Progenitor cell of endocrine pancreas (in vitro differentiated cells): ENCODE measurements around the gene FITM1. TPM values are rescaled to one million over a fixed set of nuclear protein-coding genes. Genes with fewer than 3 reads are reported as not detected.

Source experiments
- DNase-seq: peaks from one replicate; pipeline ENCODE4 v3.0.0; 2021; ENCODE audit warnings: low spot score; ENCODE audit not compliant: unreplicated experiment
- H3K27ac Mint-ChIP-seq: 2 replicates; pipeline ENCODE4 v1.8.0; 2021; ENCODE audit warnings: mild to moderate bottlenecking, moderate library complexity, mixed read lengths
- H3K27me3 Mint-ChIP-seq: 2 replicates; pipeline ENCODE4 v1.8.0; 2021; ENCODE audit warnings: mixed read lengths
- H3K36me3 Mint-ChIP-seq: 2 replicates; pipeline ENCODE4 v1.8.0; 2022; ENCODE audit warnings: mixed read lengths; ENCODE audit not compliant: insufficient read depth
- H3K4me1 Mint-ChIP-seq: 2 replicates; pipeline ENCODE4 v1.8.0; 2021; ENCODE audit warnings: low read depth, mixed read lengths
- H3K4me3 Mint-ChIP-seq: 2 replicates; pipeline ENCODE4 v1.8.0; 2021; ENCODE audit warnings: low read depth, mild to moderate bottlenecking, moderate library complexity, mixed read lengths
- H3K9me3 Mint-ChIP-seq: 2 replicates; pipeline ENCODE4 v1.8.0; 2021; ENCODE audit warnings: low read depth, mixed read lengths
- CTCF ChIP-seq: fragments of 200-600 bp; sonication (generic); IDR thresholded peaks from one replicate; pipeline ENCODE4 v1.5.0; 2021; ENCODE audit warnings: antibody characterized with exemption, mild to moderate bottlenecking; ENCODE audit not compliant: unreplicated experiment
- total RNA-seq: library from RNA; stranded (reverse); gene quantifications from 2 replicates; pipeline ENCODE4 v1.2.1, GENCODE V29; 2021

FITM1 gene
- total RNA-seq, 1 donor from 2014 or later: 1.9 TPM

GRCh38 chr14:24138396-24139271 is 8.2 kb downstream of the FITM1 start:
- DNase-seq: no peak
- Mint-ChIP-seq H3K36me3 (peaks cover 5% of the 10 kb centered on the region), H3K4me3 (peak overlapping the region; percentile 61), H3K27ac (no peak overlapping the region), H3K4me1 (peaks cover 28% of the 10 kb centered on the region), H3K27me3 (no peaks in the 10 kb centered on the region), H3K9me3 (no peaks in the 10 kb centered on the region)
- TF ChIP-seq CTCF: no peak

- H3K9me3 Mint-ChIP-seq: no peaks in the 10 kb centered on the region
- TF ChIP-seq CTCF: no peak
- no peak overlapping the region for H3K27ac Mint-ChIP-seq
- H3K36me3 Mint-ChIP-seq: peaks cover 6% of the 10 kb centered on the region
- no peaks in the 10 kb centered on the region for H3K27me3 Mint-ChIP-seq
- peaks cover 28% of the 10 kb centered on the region for H3K4me1 Mint-ChIP-seq
- H3K4me3 Mint-ChIP-seq: peak overlapping the region; percentile 61
- no peak for DNase-seq
These were observed 8.9 kb downstream of the FITM1 start for GRCh38 chr14:24139272-24139934.

- peak within 1 kb of the TSS; percentile 95 for H3K27ac Mint-ChIP-seq
These were observed 10.8 kb downstream of the FITM1 start, which contains the start of gene EMC9 for GRCh38 chr14:24141097-24141880. Gene EMC9, minus strand, starts transcription at chr14:24141591. Its CDS starts 287 bp downstream, at chr14:24141304.

GRCh38 chr14:24143511-24143910 is 13.1 kb downstream of the FITM1 start:
- no peak overlapping the region for H3K4me3 Mint-ChIP-seq
- no peak for TF ChIP-seq CTCF
- peaks cover 36% of the 10 kb centered on the region for H3K4me1 Mint-ChIP-seq
- H3K36me3 Mint-ChIP-seq: peaks cover 2% of the 10 kb centered on the region
- DNase-seq: no peak
- H3K27ac Mint-ChIP-seq: no peak overlapping the region
- no peaks in the 10 kb centered on the region for H3K27me3 Mint-ChIP-seq
- no peaks in the 10 kb centered on the region for H3K9me3 Mint-ChIP-seq

More at GRCh38 chr14:24141097-24141880, 10.8 kb downstream of the FITM1 start, which contains the start of gene EMC9:
- H3K36me3 Mint-ChIP-seq: peaks cover 6% of the 10 kb centered on the region
- peak; percentile 99 for DNase-seq
- TF ChIP-seq CTCF: peak; percentile 38
- H3K4me1 Mint-ChIP-seq: peaks cover 35% of the 10 kb centered on the region
- H3K9me3 Mint-ChIP-seq: no peaks in the 10 kb centered on the region
- H3K27me3 Mint-ChIP-seq: no peaks in the 10 kb centered on the region
- peak within 1 kb of the TSS; percentile 95 for H3K4me3 Mint-ChIP-seq

GRCh38 chr14:24144451-24144850 is 14.0 kb downstream of the FITM1 start:
- no peak overlapping the region for H3K27ac Mint-ChIP-seq
- H3K27me3 Mint-ChIP-seq: no peaks in the 10 kb centered on the region
- TF ChIP-seq CTCF: no peak
- no peaks in the 10 kb centered on the region for H3K9me3 Mint-ChIP-seq
- peaks cover 2% of the 10 kb centered on the region for H3K36me3 Mint-ChIP-seq
- H3K4me3 Mint-ChIP-seq: no peak overlapping the region
- H3K4me1 Mint-ChIP-seq: peaks cover 31% of the 10 kb centered on the region
- DNase-seq: no peak
